NCI-H1694 treated with DMSO at 0.1 percent for 48 hours (cell line): ENCODE measurements around the gene BRS3.

ENCODE experiments used
- DNase-seq: peaks from one replicate; lab custom pipeline; 2025; lab: John Stamatoyannopoulos, UW

BRS3 gene

GRCh38 chrX:136495043-136495442, 7.3 kb downstream of the BRS3 start:
- DNase-seq, result no peak

- no peak for DNase-seq
These were observed 8.5 kb downstream of the BRS3 start for GRCh38 chrX:136496186-136496763.

- peak; percentile 64 for DNase-seq
These were observed 9.2 kb downstream of the BRS3 start for GRCh38 chrX:136496764-136497555.

- DNase-seq, result no peak
These were observed 9.9 kb downstream of the BRS3 start, which contains the start of gene HTATSF1 for GRCh38 chrX:136497556-136498052. Gene HTATSF1, plus strand, starts transcription at chrX:136497592. Its CDS starts 93 bp downstream, at chrX:136497685.

GRCh38 chrX:136519069-136519468, 31.3 kb downstream of the BRS3 start:
- no peak for DNase-seq

GRCh38 chrX:136523770-136524169, 36.0 kb downstream of the BRS3 start:
- DNase-seq, result no peak

- DNase-seq, result peak; percentile 7
These were observed 38.2 kb downstream of the BRS3 start for GRCh38 chrX:136525738-136526606.

- no peak for DNase-seq
These were observed 41.0 kb downstream of the BRS3 start for GRCh38 chrX:136528645-136529315.

GRCh38 chrX:136529795-136530194, 42.0 kb downstream of the BRS3 start:
- no peak for DNase-seq

- DNase-seq, result no peak
These were observed 44.2 kb downstream of the BRS3 start, which contains the start of gene VGLL1 for GRCh38 chrX:136531951-136532350. Gene VGLL1, plus strand, starts transcription at chrX:136532215. Its CDS starts 3,806 bp downstream, at chrX:136536021.

- no peak for DNase-seq
These were observed 46.4 kb downstream of the BRS3 start for GRCh38 chrX:136534131-136534530.

- DNase-seq, result no peak
These were observed 51.1 kb downstream of the BRS3 start for GRCh38 chrX:136538811-136539210.

- DNase-seq, result no peak
These were observed 52.5 kb downstream of the BRS3 start for GRCh38 chrX:136540226-136540625.

- no peak for DNase-seq
These were observed 53.5 kb downstream of the BRS3 start for GRCh38 chrX:136541294-136541693.

- no peak for DNase-seq
These were observed 54.5 kb downstream of the BRS3 start for GRCh38 chrX:136542281-136542680.
